NT2/D1 (cell line): Measurements from ENCODE around the gene AGRN.

Experiments
- SUZ12 ChIP-seq: IDR thresholded peaks from 2 replicates; pipeline ENCODE4 v1.6.1; 2011; ENCODE audit not compliant: insufficient read length, insufficient read depth; ENCODE audit errors: extremely low read depth
- YY1 ChIP-seq: IDR thresholded peaks from 2 replicates; pipeline ENCODE4 v1.6.1; 2011; ENCODE audit not compliant: insufficient read length, insufficient read depth
- ZNF274 ChIP-seq: IDR thresholded peaks from 2 replicates; pipeline ENCODE4 v1.6.1; 2011; ENCODE audit warnings: mild to moderate bottlenecking, low read depth, low read length

DNA sequence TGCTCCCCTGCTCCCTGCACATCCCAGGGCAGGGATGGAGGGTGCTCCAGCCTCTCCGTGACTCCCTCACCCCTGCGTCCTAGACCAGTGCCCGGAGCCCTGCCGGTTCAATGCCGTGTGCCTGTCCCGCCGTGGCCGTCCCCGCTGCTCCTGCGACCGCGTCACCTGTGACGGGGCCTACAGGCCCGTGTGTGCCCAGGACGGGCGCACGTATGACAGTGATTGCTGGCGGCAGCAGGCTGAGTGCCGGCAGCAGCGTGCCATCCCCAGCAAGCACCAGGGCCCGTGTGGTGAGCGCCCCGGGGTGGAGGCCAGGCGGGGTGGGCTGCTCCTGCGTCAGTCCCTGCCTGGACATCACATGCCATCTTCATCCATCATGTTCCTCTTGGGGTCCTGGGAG is 22.0 kb downstream of the AGRN start:
- TF ChIP-seq ZNF274 = no peak
- no peak for TF ChIP-seq YY1
- no peak for TF ChIP-seq SUZ12
